ENCODE results near the gene SYNE4. TPM values are rescaled to one million over a fixed set of nuclear protein-coding genes. Genes with fewer than 3 reads are reported as not detected.

Gene SYNE4
- total and polyA plus RNA-seq, 9 of the 15 experiments (the other 6 are each of a cell fraction or from before 2014, with no cell fraction given), result 0.03 to 0.65 (median 0.29) TPM

DNA sequence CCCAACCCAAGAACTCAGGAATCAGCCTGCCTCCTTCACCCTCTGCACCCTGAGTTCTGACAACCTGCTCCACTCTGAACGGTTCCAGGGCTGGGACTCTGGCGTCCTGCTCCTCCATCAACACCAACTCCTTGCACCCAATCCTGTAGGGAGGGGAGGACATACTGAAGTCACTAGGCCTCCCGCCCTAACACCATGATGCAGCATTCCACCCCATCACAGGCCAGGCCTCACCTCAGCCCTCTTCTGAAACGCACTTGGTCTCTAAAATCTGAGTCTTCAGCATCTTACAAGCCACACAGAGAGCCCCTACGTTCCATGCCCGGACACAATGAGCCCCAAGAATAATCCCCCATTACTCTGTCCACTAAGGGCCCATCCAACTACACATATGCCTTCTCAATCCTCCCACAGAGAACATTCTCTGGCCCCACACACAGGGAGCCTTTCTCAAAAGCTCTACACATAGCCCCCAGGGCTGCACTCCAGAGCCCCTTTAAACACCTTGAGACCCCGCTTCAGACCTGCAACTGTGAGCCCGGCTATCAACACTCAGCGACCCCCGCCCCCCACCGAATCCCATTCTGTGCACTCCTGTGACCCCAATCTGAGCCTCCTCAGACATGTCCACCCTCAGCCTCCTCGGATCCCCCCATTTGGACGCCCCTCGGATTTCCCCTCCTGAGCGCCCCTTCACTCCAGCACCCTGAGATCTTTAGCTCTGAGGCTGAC, 4.8 kb upstream of the SYNE4 start (continued):
- TF ChIP-seq EP400 (IDR thresholded peaks at IDR 0.05) (no peak), MEIS2 (IDR thresholded peaks at IDR 0.05; ENCODE audit: partially characterized antibody) (no peak), SIN3A (IDR thresholded peaks at IDR 0.05; ENCODE audit: borderline replicate concordance in 2 of 2, control insufficient read depth in 1 of 2, low read depth in 2 of 2, low read length in 2 of 2) (peak in 1 of 2 experiments; percentile 13; a peak in 1 of 4 replicates), HIVEP1 (CRISPR knock-in tag; IDR thresholded peaks at IDR 0.05) (no peak), ZNF253 (CRISPR knock-in tag; conservative IDR thresholded peaks at IDR 0.05) (no peak), NFRKB (IDR thresholded peaks at IDR 0.05; ENCODE audit: low read depth) (0 out of 2 replicates have a peak, but pooled peaks have one; percentile 9), HNRNPL (IDR thresholded peaks at IDR 0.05; ENCODE audit: low read depth, low read length) (no peak), ZNF165 (CRISPR knock-in tag; IDR thresholded peaks at IDR 0.05; ENCODE audit: borderline replicate concordance) (no peak), OTX1 (CRISPR knock-in tag; IDR thresholded peaks at IDR 0.05) (no peak), RCOR1 (IDR thresholded peaks at IDR 0.05; ENCODE audit: borderline replicate concordance in 1 of 2, low read depth in 2 of 2, low read length in 2 of 2) (no peak), PURB (CRISPR knock-in tag; IDR thresholded peaks at IDR 0.05; ENCODE audit: low read depth) (no peak)
- TF ChIP-seq, protein P1, sequence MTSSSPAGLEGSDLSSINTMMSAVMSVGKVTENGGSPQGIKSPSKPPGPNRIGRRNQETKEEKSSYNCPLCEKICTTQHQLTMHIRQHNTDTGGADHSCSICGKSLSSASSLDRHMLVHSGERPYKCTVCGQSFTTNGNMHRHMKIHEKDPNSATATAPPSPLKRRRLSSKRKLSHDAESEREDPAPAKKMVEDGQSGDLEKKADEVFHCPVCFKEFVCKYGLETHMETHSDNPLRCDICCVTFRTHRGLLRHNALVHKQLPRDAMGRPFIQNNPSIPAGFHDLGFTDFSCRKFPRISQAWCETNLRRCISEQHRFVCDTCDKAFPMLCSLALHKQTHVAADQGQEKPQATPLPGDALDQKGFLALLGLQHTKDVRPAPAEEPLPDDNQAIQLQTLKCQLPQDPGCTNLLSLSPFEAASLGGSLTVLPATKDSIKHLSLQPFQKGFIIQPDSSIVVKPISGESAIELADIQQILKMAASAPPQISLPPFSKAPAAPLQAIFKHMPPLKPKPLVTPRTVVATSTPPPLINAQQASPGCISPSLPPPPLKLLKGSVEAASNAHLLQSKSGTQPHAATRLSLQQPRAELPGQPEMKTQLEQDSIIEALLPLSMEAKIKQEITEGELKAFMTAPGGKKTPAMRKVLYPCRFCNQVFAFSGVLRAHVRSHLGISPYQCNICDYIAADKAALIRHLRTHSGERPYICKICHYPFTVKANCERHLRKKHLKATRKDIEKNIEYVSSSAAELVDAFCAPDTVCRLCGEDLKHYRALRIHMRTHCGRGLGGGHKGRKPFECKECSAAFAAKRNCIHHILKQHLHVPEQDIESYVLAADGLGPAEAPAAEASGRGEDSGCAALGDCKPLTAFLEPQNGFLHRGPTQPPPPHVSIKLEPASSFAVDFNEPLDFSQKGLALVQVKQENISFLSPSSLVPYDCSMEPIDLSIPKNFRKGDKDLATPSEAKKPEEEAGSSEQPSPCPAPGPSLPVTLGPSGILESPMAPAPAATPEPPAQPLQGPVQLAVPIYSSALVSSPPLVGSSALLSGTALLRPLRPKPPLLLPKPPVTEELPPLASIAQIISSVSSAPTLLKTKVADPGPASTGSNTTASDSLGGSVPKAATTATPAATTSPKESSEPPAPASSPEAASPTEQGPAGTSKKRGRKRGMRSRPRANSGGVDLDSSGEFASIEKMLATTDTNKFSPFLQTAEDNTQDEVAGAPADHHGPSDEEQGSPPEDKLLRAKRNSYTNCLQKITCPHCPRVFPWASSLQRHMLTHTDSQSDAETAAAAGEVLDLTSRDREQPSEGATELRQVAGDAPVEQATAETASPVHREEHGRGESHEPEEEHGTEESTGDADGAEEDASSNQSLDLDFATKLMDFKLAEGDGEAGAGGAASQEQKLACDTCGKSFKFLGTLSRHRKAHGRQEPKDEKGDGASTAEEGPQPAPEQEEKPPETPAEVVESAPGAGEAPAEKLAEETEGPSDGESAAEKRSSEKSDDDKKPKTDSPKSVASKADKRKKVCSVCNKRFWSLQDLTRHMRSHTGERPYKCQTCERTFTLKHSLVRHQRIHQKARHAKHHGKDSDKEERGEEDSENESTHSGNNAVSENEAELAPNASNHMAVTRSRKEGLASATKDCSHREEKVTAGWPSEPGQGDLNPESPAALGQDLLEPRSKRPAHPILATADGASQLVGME (CRISPR knock-in tag; IDR thresholded peaks at IDR 0.05), result no peak
- TF ChIP-seq, protein P2, sequence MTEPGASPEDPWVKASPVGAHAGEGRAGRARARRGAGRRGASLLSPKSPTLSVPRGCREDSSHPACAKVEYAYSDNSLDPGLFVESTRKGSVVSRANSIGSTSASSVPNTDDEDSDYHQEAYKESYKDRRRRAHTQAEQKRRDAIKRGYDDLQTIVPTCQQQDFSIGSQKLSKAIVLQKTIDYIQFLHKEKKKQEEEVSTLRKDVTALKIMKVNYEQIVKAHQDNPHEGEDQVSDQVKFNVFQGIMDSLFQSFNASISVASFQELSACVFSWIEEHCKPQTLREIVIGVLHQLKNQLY (CRISPR knock-in tag; conservative IDR thresholded peaks at IDR 0.05), result no peak
- TF ChIP-seq, protein P3, sequence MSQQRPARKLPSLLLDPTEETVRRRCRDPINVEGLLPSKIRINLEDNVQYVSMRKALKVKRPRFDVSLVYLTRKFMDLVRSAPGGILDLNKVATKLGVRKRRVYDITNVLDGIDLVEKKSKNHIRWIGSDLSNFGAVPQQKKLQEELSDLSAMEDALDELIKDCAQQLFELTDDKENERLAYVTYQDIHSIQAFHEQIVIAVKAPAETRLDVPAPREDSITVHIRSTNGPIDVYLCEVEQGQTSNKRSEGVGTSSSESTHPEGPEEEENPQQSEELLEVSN (IDR thresholded peaks at IDR 0.05; ENCODE audit: borderline replicate concordance in 1 of 2, extremely low read depth in 1 of 2, insufficient read depth in 1 of 2, insufficient read length in 1 of 2, low read depth in 1 of 2, low read length in 1 of 2, poor library complexity in 1 of 2, severe bottlenecking in 1 of 2), result peak in 1 of 2 experiments; percentile 49
- TF ChIP-seq, protein P4, sequence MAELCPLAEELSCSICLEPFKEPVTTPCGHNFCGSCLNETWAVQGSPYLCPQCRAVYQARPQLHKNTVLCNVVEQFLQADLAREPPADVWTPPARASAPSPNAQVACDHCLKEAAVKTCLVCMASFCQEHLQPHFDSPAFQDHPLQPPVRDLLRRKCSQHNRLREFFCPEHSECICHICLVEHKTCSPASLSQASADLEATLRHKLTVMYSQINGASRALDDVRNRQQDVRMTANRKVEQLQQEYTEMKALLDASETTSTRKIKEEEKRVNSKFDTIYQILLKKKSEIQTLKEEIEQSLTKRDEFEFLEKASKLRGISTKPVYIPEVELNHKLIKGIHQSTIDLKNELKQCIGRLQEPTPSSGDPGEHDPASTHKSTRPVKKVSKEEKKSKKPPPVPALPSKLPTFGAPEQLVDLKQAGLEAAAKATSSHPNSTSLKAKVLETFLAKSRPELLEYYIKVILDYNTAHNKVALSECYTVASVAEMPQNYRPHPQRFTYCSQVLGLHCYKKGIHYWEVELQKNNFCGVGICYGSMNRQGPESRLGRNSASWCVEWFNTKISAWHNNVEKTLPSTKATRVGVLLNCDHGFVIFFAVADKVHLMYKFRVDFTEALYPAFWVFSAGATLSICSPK (IDR thresholded peaks at IDR 0.05; ENCODE audit: borderline replicate concordance), result no peak

Measured in K562 (cell line).